ENCODE measurements around the gene BDKRB2.

Gene BDKRB2

GRCh38 chr14:96201157-96201556 is 3.5 kb upstream of the BDKRB2 start:
- no peak for DNase-seq

- no peak for DNase-seq
Observed at GRCh38 chr14:96201965-96202364, 2.7 kb upstream of the BDKRB2 start.

- no peak for DNase-seq
Observed at GRCh38 chr14:96202441-96203094, 2.1 kb upstream of the BDKRB2 start.

DNA sequence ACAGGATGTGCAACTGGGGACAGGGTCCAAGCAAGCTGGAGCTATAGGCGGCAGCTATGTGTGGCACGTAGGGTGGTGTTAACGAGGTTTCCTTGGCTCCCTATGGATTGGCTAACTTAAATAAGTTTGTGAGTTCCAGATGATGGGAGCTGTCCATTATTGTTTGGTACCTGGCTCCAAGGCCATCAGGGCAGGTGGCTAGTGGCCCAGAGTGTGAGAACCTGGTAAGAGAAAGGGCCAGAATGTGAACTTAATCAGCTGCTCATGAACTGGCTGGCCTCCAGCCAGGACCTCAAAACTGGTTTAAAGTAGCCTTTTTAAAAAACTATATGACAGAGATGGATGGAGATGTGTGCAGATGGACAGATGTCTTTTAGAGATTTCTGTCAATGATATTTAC is 1.5 kb upstream of the BDKRB2 start:
- no peak for DNase-seq

DNA sequence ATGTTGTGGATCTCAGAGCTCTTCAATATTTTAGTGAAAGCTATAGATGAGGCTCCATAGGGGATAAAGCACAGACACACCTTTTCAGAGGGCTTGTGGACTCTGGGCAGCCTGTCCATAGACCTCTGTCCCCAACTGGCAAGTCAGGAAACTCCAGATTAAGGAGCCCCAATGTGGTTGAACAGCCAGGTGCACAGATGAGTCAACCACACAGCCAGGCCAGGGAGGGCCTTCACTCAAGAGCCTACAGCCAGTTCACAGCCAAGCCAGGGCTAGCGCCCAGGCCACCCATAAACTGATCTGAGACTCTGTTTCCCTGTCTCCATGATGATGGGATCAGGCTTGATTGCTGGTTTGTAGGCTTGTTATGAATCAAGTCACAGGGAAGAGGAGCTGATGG is 1.0 kb upstream of the BDKRB2 start:
- DNase-seq, result no peak

DNA sequence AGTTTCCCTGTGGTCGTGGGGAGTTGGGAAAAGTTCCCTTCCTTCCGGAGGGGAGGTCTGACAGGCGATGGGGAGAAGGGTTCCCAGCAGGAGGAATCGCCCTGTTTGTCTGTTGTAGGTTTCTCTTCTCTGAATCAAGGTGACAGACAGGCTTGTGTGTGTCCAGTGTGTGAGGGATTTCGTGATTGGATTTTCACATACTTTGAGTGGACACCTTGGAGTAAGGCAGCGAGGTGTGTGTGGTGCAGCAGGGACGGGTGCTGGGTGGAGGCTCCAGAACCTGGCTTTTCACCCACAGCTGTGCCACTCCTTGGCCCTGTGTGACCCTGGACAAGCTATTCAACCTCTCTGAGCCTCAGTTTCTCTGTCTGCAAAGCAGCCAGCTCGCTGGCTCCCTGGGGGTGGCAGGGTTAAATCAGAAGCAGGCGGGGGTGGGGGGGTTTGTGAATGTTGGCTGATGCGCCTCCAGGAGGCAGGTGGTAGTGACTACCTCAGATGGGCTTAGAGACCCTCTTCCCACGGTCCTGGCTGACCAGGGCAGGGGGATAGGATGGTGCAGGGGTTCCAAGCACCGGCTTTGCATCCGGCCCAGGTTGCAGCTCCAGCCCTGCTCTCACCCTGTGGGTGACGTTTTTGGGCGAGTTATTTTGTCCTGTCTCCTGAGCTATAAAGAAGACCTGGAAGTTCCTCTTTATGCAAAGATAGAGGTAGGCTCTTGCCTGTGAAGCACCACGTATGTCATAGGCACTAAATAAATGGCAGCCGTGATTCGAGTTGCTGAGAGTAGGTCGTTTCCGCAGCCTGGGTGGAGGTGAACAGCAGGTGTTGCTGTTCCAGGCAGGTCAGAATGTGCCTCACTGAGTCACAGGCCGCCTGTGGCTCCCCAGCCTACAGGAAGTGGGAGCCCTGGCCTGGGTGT is 679 bp downstream of the BDKRB2 start:
- DNase-seq, result no peak

DNA sequence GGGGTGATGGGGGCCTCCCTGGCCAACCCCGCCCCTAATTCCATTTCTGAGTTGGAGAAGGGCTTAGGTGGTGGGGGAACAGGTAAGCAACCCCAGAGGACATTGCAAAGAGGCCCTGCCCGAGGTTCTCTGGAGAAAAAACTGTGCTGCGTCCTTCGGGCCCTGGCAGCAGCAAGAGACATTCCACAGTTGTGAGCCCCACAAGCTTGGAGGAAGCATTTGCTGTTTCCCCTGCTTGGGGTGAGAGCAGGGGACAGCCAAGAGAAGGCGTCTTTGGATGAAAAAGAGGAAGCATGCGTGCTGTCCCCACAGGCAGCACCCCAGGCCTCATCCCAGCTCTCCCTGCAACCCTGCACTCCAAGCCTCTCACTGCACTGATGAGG is 1.3 kb downstream of the BDKRB2 start:
- no peak for DNase-seq

DNA sequence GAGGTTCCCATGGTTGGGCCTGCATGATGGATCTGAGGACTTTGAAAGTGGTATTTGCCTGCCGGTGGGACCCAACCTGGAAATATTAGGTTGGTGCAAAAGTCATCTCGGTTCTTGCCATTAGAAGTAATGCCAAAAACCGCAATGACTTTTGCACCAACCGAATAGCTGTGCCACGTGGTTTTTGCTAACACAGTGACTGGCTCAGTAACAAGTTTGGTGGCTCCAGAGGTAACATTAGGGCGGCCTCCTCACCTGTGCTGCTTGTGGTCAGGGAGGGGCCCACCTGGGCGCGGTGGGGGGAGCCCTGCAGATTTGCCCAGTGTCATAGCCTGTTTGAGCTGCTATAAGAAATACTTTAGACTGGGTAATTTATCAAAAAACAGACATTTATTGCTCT is 1.8 kb downstream of the BDKRB2 start:
- no peak for DNase-seq

DNA sequence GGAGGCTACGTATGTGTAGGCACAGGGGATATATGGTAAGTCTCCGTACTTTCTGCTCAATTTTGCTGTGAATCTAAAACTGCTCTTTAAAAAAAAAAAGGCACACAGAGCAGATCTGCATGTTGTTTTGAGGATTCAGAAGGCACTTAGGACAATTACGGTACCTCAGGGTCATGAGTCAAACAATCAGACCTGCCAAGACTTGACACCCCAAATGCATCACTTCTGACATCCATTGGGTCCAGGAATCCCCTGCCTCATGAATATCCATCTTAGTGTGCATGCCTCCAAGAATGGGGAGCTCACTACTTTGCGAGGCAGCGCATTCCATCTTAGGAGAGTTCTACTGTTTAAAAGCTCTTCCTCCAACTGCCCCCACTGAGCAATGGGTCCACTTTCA is 3.0 kb downstream of the BDKRB2 start:
- DNase-seq, result no peak

DNA sequence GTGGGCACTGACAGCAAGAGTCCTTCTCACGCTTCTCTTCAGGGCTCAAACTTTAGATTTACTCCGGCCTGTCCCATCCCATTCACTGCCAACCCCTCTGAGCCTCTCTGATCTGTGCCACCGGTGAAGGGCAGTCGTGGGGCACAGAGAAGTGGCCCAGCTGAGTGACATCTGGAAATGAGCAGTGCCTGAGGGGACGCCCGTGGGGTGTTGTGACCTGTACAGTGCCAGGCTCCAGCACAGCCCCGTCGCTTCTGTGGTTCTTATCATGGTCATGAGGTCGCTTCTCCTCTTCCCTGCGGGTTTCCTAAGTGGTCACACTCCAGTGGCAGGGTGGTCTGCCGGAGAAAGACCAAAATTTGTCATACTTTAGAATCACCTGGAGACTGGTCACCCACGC is 4.1 kb downstream of the BDKRB2 start:
- no peak for DNase-seq

GRCh38 chr14:96212140-96212539 is 7.5 kb downstream of the BDKRB2 start:
- no peak for DNase-seq

GRCh38 chr14:96212896-96213295 is 8.3 kb downstream of the BDKRB2 start:
- DNase-seq, result no peak

DNA sequence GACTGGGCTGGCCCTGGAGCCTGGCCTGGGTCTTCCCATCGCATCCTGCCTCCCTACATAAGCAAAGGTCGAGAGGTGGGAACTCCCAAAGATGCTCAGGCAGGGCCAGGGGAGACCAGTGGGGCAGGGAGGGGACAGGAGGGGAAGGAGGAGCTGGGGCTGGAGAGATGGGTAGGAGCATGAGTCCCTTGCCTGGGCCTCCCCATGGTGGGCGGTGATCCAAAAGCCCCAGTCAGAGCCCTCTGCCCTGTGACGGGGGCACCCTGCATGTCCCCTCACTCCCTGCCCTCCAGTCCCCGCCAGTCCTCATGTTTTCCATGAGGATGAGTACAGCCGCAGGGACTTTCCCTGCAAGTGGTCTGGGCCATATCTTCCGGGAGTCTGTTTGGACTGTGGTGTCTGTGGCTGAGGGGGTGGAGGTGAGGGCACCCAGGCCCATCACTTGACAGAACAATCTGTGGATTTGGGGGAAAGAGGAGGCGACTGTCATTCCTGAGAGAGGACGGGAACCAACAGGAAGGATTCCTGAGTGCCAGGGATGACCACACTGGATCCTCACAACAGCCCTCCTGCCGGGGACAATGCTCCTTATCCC is 9.3 kb downstream of the BDKRB2 start:
- DNase-seq, result no peak

DNA sequence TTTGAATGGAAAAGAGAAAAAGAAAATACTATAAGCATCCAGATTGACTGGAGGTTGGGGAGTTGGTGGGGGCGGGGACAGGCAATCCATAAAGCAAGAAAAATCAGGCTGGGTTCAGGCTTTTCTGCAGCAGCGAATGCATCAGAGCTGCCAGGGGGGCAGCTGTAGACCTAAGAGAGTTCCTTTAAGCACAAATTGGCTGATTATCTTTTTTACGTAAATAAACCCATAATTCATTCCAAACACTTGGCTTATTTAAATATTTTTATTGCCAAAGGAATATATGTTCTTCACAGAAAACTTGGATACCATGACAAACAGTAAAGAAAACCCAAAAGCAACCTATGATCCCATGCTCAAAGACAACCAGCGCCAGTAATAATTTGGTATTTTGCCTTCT is 10.2 kb downstream of the BDKRB2 start:
- no peak for DNase-seq

DNA sequence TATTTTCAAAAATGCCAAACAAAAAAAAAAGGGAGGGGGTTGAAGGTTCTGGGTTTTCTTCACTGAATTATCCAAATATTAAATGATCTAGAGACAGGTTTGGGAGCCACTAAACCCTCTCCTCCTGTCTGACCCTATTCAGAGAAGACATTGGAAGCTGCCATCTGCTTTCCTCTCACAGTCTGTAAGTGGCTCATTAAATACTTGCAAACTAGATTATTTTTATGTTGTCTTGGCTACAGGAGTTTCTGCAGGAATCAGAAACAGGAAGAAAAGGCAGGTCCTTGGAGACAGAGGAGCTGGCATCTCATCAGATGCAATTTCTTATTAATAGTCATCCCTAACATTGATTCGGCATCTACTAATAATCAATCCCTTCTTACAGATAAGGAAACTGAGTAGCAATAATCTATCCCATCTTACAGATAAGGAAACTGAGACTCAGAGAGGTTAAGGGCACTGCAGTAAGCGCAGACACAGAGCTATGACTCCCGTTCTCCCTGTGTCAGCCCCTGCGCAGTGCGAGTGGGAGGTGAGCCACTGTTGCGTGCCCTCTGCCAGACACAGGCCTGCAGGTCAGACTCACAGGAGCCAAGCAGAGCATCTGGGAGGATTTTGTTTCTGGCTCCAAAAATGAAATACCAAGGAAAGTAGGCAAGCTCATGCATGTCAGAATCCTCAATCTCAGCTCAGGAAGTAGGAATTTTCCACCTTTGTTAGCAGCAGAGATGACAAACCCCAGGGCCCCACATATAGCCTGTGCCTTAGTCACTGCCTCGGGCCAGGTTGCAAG is 11.0 kb downstream of the BDKRB2 start:
- no peak for DNase-seq

DNA sequence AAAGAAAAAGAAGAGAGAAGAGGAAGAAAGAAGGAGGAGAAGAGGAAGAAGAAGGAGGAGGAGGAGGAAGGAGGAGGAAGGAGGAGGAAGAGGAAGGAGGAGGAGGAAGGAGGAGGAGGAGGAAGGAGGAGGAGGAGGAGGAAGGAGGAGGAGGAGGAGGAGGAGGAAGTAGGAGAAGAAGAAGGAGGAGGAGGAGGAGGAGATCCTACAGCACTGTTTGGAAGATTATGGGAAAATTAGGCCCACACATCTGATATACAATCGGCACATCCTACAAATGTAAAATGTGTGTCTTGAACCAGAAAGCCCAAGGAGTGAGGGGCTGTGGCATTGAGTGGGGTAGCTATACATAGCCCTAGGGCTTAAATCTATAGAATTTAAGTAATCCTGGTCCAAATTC is 12.0 kb downstream of the BDKRB2 start:
- no peak for DNase-seq

DNA sequence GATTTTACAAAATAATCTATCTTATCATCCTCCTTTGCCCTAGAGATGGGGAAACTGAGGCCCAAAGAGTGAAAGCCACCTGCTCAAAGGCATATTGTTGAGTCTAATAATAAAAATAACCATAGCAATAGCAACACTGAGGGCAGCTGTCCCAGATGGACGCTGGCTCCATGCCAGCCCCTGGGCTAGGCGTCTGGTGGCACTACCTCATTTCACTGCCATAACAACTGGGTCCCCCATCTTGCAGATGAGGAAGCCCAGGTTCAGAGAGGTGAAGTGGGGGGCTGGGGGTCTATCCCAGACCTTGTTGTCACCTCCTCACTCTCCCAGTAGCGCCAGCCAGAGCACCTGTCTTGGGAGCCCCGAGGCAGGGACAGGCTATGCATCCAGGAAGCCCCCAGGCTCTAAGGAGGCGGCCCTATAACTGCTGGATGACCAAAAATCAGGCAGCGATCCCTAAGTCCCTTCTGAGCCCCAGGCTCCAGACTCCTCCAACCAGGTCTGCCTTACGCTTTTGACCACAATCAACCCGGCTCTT is 12.8 kb downstream of the BDKRB2 start:
- no peak for DNase-seq

DNA sequence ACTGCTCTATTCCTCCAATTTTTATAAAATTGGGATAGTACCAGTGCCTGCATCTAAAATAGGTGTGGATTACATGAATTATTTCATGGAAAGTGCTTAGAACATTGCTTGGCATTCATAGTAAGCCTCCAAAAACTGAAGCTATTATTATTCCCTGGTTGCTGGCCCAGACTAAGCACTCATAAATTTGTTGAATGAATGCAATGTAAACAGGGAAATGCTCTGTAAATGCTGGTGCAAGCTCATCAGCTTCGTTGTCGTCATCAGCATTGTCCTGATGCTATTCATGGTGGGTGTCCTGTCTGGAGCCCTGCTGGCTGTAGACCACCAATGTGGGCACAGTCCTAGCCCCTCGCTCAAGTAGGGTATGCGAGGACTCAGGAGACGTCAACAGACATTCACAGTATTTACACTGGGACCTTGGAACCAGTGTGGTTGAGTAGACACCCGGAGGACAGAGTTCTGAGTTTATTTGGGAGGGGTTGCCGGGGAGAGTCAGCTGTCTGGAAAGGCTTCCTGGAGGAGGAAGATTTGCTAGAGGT is 16.5 kb downstream of the BDKRB2 start:
- no peak for DNase-seq

- DNase-seq, result no peak
Observed at GRCh38 chr14:96221841-96222240, 17.2 kb downstream of the BDKRB2 start.

DNA sequence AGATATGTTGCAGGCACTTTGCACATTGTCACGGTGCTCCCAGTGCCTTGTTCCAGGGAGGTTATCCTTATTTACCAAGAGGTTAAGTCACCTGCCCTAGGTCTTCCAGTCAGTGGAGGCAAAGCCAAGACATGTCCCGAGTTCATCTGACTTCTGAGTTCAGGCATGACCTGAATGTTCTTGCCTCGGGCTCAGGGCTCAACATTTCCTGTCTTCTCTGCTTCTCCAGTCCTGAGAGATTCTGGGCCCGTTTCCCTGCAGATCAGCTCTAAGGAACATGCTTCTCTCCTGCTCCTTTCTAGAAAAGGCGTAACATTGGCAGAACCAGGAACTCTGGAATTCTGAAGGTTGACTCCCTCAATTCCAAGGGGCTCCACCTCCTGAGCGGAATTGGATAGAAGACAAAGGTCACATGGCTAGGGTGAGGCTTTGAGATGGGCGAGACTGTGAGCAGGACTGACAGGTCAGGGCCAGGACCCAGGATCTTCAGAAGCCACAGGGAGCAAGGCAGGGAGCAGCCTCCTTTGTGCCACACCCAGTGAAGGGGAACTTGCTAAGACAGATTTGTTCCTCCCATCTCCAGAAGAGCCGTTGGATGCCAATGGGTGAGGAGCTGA is 19.9 kb downstream of the BDKRB2 start:
- no peak for DNase-seq

DNA sequence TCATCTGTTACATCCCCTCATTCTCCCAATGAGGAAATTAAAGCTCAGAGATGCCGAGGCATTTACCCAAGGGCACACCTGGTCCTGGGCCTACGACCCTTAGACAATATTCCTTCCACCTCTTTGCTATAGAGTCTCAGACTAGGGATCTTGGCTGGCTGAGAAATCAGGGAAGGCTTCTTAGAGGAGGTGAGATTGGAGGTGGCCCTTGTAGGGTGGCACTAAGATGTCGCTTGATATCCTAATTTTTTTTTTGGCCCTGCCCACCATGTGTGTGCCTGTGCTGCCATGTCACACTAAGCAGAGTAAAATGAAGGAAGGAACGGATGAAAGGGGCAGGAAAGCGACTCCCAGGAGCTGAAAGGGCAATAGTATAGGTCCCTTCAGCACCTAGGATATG is 20.6 kb downstream of the BDKRB2 start:
- no peak for DNase-seq

DNA sequence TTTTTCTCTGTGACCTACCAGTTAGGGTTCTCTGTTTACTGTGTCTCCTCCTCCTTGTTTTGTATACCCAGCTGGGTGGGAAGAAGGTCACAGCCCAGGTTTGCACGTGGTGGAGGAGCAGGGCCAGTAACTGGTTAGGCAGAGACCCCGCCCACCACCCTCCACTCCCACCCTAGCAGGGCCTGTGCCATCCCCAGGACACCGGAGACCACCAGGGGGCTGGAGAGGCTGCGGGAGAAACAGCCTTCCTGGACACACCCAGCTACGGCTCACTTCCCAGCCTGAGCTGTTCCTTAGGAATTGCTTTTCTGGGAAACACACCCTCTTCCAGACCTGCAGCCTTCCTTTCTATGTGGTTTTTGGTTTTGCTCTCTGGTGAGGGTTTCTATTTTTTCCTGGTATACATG is 21.1 kb downstream of the BDKRB2 start:
- DNase-seq, result no peak

Data from CD4-positive, alpha-beta T cell treated with Interleukin-21 for 1 hour (primary cell).